Activated T-cell treated with anti-CD3 and anti-CD28 coated beads for 24 hours (primary cell): Measurements from ENCODE around the gene ARHGEF39.

Experiments used
- DNase-seq: peaks from one replicate; pipeline ENCODE4 v3.0.0-alpha.2; 2020; ENCODE audit warnings: low read depth

ARHGEF39 gene

DNA sequence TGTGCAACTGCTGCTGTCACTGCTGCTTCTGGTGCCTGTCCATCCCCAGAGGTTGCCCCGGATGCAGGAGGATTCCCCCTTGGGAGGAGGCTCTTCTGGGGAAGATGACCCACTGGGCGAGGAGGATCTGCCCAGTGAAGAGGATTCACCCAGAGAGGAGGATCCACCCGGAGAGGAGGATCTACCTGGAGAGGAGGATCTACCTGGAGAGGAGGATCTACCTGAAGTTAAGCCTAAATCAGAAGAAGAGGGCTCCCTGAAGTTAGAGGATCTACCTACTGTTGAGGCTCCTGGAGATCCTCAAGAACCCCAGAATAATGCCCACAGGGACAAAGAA is 9.0 kb upstream of the ARHGEF39 start:
- DNase-seq, result no peak

DNA sequence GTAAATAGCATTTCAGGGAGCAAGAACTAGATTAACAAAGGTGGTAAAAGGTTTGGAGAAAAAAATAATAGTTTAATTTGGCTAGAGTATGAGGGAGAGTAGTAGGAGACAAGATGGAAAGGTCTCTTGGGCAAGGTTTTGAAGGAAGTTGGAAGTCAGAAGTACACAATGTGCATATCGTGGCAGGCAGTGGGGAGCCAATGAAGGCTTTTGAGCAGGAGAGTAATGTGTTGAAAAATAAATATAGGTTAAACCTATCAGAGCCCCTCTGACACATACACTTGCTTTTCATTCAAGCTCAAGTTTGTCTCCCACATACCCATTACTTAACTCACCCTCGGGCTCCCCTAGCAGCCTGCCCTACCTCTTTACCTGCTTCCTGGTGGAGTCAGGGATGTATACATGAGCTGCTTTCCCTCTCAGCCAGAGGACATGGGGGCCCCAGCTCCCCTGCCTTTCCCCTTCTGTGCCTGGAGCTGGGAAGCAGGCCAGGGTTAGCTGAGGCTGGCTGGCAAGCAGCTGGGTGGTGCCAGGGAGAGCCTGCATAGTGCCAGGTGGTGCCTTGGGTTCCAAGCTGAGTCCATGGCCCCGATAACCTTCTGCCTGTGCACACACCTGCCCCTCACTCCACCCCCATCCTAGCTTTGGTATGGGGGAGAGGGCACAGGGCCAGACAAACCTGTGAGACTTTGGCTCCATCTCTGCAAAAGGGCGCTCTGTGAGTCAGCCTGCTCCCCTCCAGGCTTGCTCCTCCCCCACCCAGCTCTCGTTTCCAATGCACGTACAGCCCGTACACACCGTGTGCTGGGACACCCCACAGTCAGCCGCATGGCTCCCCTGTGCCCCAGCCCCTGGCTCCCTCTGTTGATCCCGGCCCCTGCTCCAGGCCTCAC is 8.4 kb upstream of the ARHGEF39 start, which contains the start of gene CA9:
TSS of gene CA9 (plus strand) at position 797 of the 893 bp plus-strand sequence. CDS start at position 829, 32 bp downstream.
- no peak for DNase-seq

GRCh38 chr9:35669331-35670145 is 4.5 kb upstream of the ARHGEF39 start:
- no peak for DNase-seq

GRCh38 chr9:35667939-35668338 is 2.9 kb upstream of the ARHGEF39 start:
- DNase-seq, result no peak

GRCh38 chr9:35666549-35666948 is 1.6 kb upstream of the ARHGEF39 start:
- DNase-seq, result no peak

- DNase-seq, result no peak
Measured at GRCh38 chr9:35666045-35666444, 1.1 kb upstream of the ARHGEF39 start.

DNA sequence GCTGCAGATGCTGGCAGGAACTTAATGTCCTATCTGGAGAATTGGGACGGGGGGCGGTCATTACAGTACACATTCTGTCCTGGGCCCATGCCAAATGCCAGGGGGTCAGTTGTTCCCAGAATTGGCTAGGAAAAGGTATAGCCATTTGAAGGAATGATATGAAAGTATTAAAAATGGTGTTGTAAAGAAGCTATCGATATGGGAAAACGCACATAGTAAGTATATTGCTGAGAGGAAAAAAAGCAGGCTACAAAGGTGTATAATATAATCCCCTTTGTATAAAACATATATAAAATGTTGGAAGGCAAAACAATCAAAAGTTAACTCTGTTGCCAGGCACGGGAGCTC is 450 bp upstream of the ARHGEF39 start:
- DNase-seq, result no peak

DNA sequence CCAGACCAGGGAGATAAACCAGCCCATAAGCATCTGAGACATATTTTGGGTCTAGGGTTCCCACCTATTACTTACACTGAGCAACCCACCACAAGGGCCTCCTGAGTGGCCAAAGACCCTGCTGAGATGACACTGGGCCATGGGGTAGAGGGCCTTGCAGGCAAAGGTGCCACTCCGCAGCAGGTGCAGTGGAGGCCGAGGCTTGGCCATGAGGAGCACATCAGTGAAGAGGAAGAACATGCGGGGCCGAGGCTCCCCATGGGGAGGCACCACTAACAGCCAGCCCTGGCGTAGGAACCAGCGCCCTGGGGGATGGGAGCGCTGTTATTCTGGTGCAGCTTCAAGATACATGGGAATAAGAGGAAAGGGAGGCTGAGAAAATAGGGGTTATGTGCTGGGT is 2.6 kb downstream of the ARHGEF39 start:
- DNase-seq, result no peak

- DNase-seq, result no peak
Measured at GRCh38 chr9:35661756-35662350, 3.1 kb downstream of the ARHGEF39 start.

- no peak for DNase-seq
Measured at GRCh38 chr9:35660966-35661415, 4.0 kb downstream of the ARHGEF39 start.

- DNase-seq, result no peak
Measured at GRCh38 chr9:35659340-35659739, 5.7 kb downstream of the ARHGEF39 start.

- DNase-seq, result no peak
Measured at GRCh38 chr9:35658968-35659220, 6.1 kb downstream of the ARHGEF39 start.

- DNase-seq, result peak; percentile 76
Measured at GRCh38 chr9:35658137-35658967, 6.6 kb downstream of the ARHGEF39 start, which contains the start of gene CCDC107. Gene CCDC107 (plus strand): TSS chr9:35658292. CDS start chr9:35658380, 88 bp downstream.

DNA sequence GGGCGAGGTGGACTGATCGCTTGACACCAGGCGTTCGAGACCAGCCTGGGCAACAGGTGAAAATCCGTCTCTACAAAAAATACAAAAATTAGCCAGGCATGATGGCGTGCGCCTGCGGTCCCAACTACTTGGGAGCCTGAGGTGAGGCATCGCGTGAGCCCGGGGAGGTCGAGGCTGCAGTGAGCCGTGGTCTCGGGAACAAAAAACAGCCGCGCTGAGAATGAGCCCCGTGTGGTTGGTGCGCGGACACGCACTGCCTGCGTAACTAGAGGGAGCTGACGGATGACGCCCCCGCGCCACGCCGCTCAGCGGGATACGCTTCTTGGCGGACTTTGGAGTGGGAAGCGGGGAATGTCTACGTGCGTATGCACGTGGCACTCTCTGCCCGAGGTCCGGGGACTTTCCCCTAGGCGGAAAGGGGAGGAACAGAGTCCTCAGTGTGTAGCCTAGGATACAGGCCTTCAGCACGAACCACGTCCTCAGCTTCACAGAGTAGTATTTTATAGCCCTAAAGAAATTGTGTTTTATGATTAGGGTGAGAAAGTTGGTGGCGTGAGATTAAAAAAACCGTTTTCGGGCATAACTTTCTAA is 7.4 kb downstream of the ARHGEF39 start, which contains the start of gene RMRP:
TSS of gene RMRP (minus strand) at position 474 of the 591 bp plus-strand sequence.
- peak; percentile 94 for DNase-seq

DNA sequence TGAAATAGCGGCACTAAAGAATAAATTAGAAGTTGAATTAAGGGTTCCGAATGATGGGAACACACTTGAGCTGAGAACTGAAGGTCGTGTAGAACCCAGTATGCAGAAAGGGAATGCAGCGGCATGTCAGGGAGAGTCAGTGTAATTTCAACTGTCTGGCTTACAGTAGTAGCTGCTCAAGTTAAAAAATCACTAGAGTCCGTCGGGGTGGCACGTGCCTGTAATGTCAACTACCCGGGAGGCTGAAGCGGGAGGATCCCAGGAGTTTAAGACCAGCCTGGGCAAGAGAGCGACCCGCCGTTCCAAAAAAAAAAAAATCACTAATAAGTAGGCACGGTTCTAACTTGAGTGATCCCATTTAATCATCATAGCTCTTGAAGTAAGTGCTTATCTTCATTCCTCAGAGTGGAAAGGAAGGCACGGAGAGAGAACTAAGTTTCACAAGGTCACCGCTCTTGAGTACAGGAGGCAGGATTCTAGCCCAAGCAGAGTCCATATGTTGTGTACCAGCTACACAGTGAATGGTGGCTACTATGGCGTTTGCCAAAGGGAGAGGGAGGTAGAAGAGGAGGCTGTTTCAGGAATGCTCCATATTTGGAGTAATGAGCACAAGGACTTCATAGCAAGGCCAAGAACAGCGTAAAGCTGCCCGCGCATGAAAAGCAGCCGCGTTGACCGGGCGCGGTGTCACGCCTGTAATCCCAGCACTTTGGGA is 8.0 kb downstream of the ARHGEF39 start:
- DNase-seq, result no peak

- DNase-seq, result no peak
Measured at GRCh38 chr9:35656348-35656747, 8.6 kb downstream of the ARHGEF39 start.

- no peak for DNase-seq
Measured at GRCh38 chr9:35653611-35654010, 11.4 kb downstream of the ARHGEF39 start.

DNA sequence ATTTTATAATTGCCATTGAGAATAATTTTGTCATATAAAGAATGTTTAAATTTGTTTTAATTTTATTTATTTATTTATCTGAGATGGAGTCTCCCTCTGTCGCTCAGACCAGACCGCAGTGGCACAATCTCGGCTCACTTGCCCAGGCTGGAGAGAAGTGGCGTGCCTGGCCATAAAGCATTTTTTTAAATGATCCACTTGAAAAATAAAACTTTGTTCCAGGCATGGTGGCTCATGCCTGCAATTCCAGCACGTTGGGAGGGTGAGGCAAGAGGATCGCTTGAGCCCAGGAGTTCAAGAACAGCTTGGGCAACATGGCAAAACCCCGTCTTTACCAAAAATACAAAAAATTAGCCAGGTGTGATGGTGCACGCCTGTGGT is 12.2 kb downstream of the ARHGEF39 start:
- no peak for DNase-seq

- no peak for DNase-seq
Measured at GRCh38 chr9:35651956-35652828, 12.8 kb downstream of the ARHGEF39 start.
